Nephron progenitor cell (in vitro differentiated cells): ENCODE results near the gene PGM2.
"Not testable (repeated sequence)": the region's sequence is repeated elsewhere in the genome, so short reads cannot be mapped to it uniquely, and the experiment has no call there.

Experiments used
- DNase-seq: peaks from one replicate; pipeline ENCODE4 v3.0.0; 2021
- H3K27ac Mint-ChIP-seq: 2 replicates; pipeline ENCODE4 v1.8.0; 2021; ENCODE audit warnings: mild to moderate bottlenecking, moderate library complexity, mixed read lengths
- H3K27me3 Mint-ChIP-seq: 2 replicates; pipeline ENCODE4 v1.8.0; 2021; ENCODE audit warnings: mild to moderate bottlenecking, low read depth, mixed read lengths; ENCODE audit not compliant: poor library complexity
- H3K36me3 Mint-ChIP-seq: 2 replicates; pipeline ENCODE4 v1.8.0; 2021; ENCODE audit warnings: low read depth, mixed read lengths
- H3K4me1 Mint-ChIP-seq: 2 replicates; pipeline ENCODE4 v1.8.0; 2021; ENCODE audit warnings: mixed read lengths
- H3K4me3 Mint-ChIP-seq: 2 replicates; pipeline ENCODE4 v1.8.0; 2021; ENCODE audit warnings: mild to moderate bottlenecking, moderate library complexity, mixed read lengths
- H3K9me3 Mint-ChIP-seq: 2 replicates; pipeline ENCODE4 v1.8.0; 2021; ENCODE audit warnings: mild to moderate bottlenecking, moderate library complexity, mixed read lengths
- CTCF ChIP-seq: fragments of 200-600 bp; sonication (generic); IDR thresholded peaks from 2 replicates; pipeline ENCODE4 v1.5.0; 2021; ENCODE audit warnings: antibody characterized with exemption

PGM2 gene

GRCh38 chr4:37826295-37827029 lies at the start of gene PGM2:
Gene PGM2, plus strand, starts transcription at chr4:37826686. Its CDS starts 47 bp downstream, at chr4:37826733.
- Mint-ChIP-seq H3K4me3 (peak within 1 kb of the TSS; percentile 89), H3K27me3 (peaks cover 29% of the 10 kb centered on the region), H3K36me3 (peaks cover 18% of the 10 kb centered on the region), H3K4me1 (peaks cover 45% of the 10 kb centered on the region), H3K27ac (peak within 1 kb of the TSS; percentile 6), H3K9me3 (no peaks in the 10 kb centered on the region)
- TF ChIP-seq CTCF: no peak
- peak; percentile 88 for DNase-seq

GRCh38 chr4:37779896-37780295 lies 46.6 kb upstream of the PGM2 start:
- H3K4me1 Mint-ChIP-seq: peaks cover 18% of the 10 kb centered on the region
- TF ChIP-seq CTCF: no peak
- H3K36me3 Mint-ChIP-seq: peaks cover 6% of the 10 kb centered on the region
- DNase-seq: no peak
- H3K9me3 Mint-ChIP-seq: peaks cover 34% of the 10 kb centered on the region
- H3K4me3 Mint-ChIP-seq: no peak overlapping the region
- H3K27me3 Mint-ChIP-seq: no peaks in the 10 kb centered on the region
- no peak overlapping the region for H3K27ac Mint-ChIP-seq

GRCh38 chr4:37780444-37781130 lies 45.9 kb upstream of the PGM2 start:
- Mint-ChIP-seq H3K4me1 (peaks cover 18% of the 10 kb centered on the region), H3K36me3 (peaks cover 6% of the 10 kb centered on the region), H3K9me3 (peaks cover 38% of the 10 kb centered on the region), H3K27me3 (no peaks in the 10 kb centered on the region), H3K4me3 (no peak overlapping the region), H3K27ac (peak overlapping the region; percentile 15)
- TF ChIP-seq CTCF: no peak
- DNase-seq: no peak

GRCh38 chr4:37781131-37781455 lies 45.4 kb upstream of the PGM2 start:
- Mint-ChIP-seq H3K4me1 (peaks cover 18% of the 10 kb centered on the region), H3K27ac (peak overlapping the region; percentile 15), H3K4me3 (no peak overlapping the region), H3K36me3 (peaks cover 6% of the 10 kb centered on the region), H3K27me3 (no peaks in the 10 kb centered on the region), H3K9me3 (peaks cover 43% of the 10 kb centered on the region)
- no peak for DNase-seq
- no peak for TF ChIP-seq CTCF

- not testable (repeated sequence) for H3K4me3 Mint-ChIP-seq, DNase-seq, H3K4me1 Mint-ChIP-seq, H3K27ac Mint-ChIP-seq, H3K36me3 Mint-ChIP-seq, H3K27me3 Mint-ChIP-seq
- peaks cover 52% of the 10 kb centered on the region for H3K9me3 Mint-ChIP-seq
These were observed 40.2 kb upstream of the PGM2 start for GRCh38 chr4:37786267-37786666.

GRCh38 chr4:37787883-37788460 lies 38.5 kb upstream of the PGM2 start:
- H3K27ac Mint-ChIP-seq, H3K36me3 Mint-ChIP-seq, H3K4me1 Mint-ChIP-seq, DNase-seq, H3K27me3 Mint-ChIP-seq, H3K4me3 Mint-ChIP-seq: not testable (repeated sequence)
- peaks cover 53% of the 10 kb centered on the region for H3K9me3 Mint-ChIP-seq
